ENCODE data around the gene TLE3. TPM values are rescaled to one million over a fixed set of nuclear protein-coding genes. Genes with fewer than 3 reads are reported as not detected.

Gene TLE3
- polyA plus RNA-seq, 3 donors = 12.8 to 117 (median 23.6) TPM

DNA sequence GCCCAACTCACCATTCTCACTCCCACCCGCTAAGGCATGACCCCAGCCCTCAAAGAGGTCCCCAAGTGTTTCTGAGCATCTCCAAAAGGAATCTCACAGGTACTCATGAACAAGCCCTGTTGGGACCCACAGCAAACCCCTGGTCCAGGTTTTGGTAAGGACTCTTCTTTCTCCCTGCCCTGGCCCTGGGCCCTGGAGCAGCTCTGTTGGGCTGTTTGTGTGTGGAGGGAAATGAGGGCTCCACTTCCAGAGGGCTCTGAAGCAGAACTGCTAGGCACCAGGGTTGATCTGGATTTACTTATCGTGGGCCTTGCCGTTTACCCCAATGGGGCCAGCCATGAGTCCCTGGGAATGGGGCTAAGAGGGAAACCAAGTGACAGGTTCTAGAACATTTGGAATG is 92.9 kb downstream of the TLE3 start:
- WGBS (ENCODE audit: insufficient coverage) = 90% methylated on average over 3 of the region's 3 CpGs
- H3K4me3 Mint-ChIP-seq = no peak overlapping the region
- Histone ChIP-seq H3K4me2 (replicated peaks; ENCODE audit: extremely low read depth, low read length, poor library complexity, severe bottlenecking) (no peak overlapping the region), H4K20me1 (ENCODE audit: insufficient read depth, low read length) (no peaks in the 10 kb centered on the region), H3K27ac (ENCODE audit: low read depth in 1 of 2, low read length in 2 of 2) (no peak overlapping the region), H2AFZ (ENCODE audit: insufficient read depth, low read depth, low read length, poor library complexity, severe bottlenecking) (no peak overlapping the region), H3K27me3 (ENCODE audit: control insufficient read depth in 2 of 2, insufficient read depth in 2 of 2, low read length in 2 of 2) (no peaks in the 10 kb centered on the region), H3K9me3 (replicated peaks in 1 of 2; ENCODE audit: control insufficient read depth in 1 of 2, insufficient read depth in 1 of 2, low read length in 2 of 2) (peaks cover 0 to 12% of the 10 kb centered on the region in 2 donors), H3K9ac (ENCODE audit: insufficient read depth, low read length, poor library complexity, severe bottlenecking) (no peak overlapping the region), H3K4me1 (ENCODE audit: control insufficient read depth in 1 of 2, insufficient read depth in 2 of 2, low read length in 2 of 2) (no peaks in the 10 kb centered on the region), H3K4me3 (replicated peaks in 1 of 3; ENCODE audit: low read depth in 2 of 3, low read length in 3 of 3) (no peak overlapping the region), H3K36me3 (replicated peaks in 1 of 2; ENCODE audit: control insufficient read depth in 1 of 2, insufficient read depth in 2 of 2, low read length in 2 of 2) (no peaks in the 10 kb centered on the region), H3K79me2 (ENCODE audit: insufficient read depth, low read length) (no peaks in the 10 kb centered on the region)
- no peak for DNase-seq
- H3K27me3 Mint-ChIP-seq (ENCODE audit: low read depth in 3 of 3) = peaks cover 8 to 12% (median 9%) of the 10 kb centered on the region in 3 donors
- no peaks in the 10 kb centered on the region for H3K36me3 Mint-ChIP-seq
- H3K9me3 Mint-ChIP-seq = peaks cover 6 to 15% (median 12%) of the 10 kb centered on the region in 7 donors
- no peak overlapping the region for H3K27ac Mint-ChIP-seq
- intact Hi-C loops (cut with micrococcal nuclease) = no loop called here
- no peaks in the 10 kb centered on the region for H3K4me1 Mint-ChIP-seq
- TF ChIP-seq, protein P1, sequence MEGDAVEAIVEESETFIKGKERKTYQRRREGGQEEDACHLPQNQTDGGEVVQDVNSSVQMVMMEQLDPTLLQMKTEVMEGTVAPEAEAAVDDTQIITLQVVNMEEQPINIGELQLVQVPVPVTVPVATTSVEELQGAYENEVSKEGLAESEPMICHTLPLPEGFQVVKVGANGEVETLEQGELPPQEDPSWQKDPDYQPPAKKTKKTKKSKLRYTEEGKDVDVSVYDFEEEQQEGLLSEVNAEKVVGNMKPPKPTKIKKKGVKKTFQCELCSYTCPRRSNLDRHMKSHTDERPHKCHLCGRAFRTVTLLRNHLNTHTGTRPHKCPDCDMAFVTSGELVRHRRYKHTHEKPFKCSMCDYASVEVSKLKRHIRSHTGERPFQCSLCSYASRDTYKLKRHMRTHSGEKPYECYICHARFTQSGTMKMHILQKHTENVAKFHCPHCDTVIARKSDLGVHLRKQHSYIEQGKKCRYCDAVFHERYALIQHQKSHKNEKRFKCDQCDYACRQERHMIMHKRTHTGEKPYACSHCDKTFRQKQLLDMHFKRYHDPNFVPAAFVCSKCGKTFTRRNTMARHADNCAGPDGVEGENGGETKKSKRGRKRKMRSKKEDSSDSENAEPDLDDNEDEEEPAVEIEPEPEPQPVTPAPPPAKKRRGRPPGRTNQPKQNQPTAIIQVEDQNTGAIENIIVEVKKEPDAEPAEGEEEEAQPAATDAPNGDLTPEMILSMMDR (IDR thresholded peaks at IDR 0.05) = no peak

DNA sequence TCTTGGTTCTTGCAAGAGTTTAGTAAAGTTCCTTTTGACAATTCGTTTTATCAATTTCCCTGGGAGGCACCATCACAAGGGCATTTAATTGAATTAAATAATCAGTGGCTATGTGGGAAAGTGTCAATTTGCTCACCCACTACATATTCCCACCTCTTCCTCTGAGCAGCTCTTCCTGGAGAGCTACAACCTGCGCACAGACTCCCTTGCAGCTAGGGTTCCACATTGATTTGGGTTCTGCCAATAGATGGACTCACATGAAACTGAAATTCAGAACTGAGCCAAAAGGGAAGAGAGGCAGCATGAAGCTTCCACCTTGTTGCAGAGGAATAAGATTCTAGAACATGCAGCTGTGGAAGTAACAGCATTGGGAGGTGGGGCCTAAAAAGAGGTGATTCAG is 94.8 kb downstream of the TLE3 start:
- no peaks in the 10 kb centered on the region for H3K4me1 ChIP-seq (ENCODE audit: control insufficient read depth in 1 of 2, insufficient read depth in 2 of 2, low read length in 2 of 2)
- Mint-ChIP-seq H3K4me3 (no peak overlapping the region), H3K4me1 (peaks cover 1% of the 10 kb centered on the region), H3K27ac (no peak overlapping the region), H3K36me3 (no peaks in the 10 kb centered on the region), H3K27me3 (ENCODE audit: low read depth in 3 of 3) (peaks cover 7 to 11% (median 10%) of the 10 kb centered on the region in 3 donors), H3K9me3 (peaks cover 6 to 15% (median 12%) of the 10 kb centered on the region in 7 donors)
- H3K9ac ChIP-seq (ENCODE audit: insufficient read depth, low read length, poor library complexity, severe bottlenecking) = no peak overlapping the region
- no peak for DNase-seq
- H4K20me1 ChIP-seq (ENCODE audit: insufficient read depth, low read length) = no peaks in the 10 kb centered on the region
- no peaks in the 10 kb centered on the region for H3K36me3 ChIP-seq (replicated peaks in 1 of 2; ENCODE audit: control insufficient read depth in 1 of 2, insufficient read depth in 2 of 2, low read length in 2 of 2)
- H3K9me3 ChIP-seq (replicated peaks in 1 of 2; ENCODE audit: control insufficient read depth in 1 of 2, insufficient read depth in 1 of 2, low read length in 2 of 2) = peaks cover 0 to 12% of the 10 kb centered on the region in 2 donors
- no peak overlapping the region for H2AFZ ChIP-seq (ENCODE audit: insufficient read depth, low read depth, low read length, poor library complexity, severe bottlenecking)
- H3K79me2 ChIP-seq (ENCODE audit: insufficient read depth, low read length) = no peaks in the 10 kb centered on the region
- H3K4me2 ChIP-seq (replicated peaks; ENCODE audit: extremely low read depth, low read length, poor library complexity, severe bottlenecking) = no peak overlapping the region
- H3K27me3 ChIP-seq (ENCODE audit: control insufficient read depth in 2 of 2, insufficient read depth in 2 of 2, low read length in 2 of 2) = no peaks in the 10 kb centered on the region
- no peak overlapping the region for H3K4me3 ChIP-seq (replicated peaks in 1 of 3; ENCODE audit: low read depth in 2 of 3, low read length in 3 of 3)
- intact Hi-C loops (cut with micrococcal nuclease) = no loop called here
- TF ChIP-seq, protein P1 (IDR thresholded peaks at IDR 0.05) = no peak
- no peak overlapping the region for H3K27ac ChIP-seq (ENCODE audit: low read depth in 1 of 2, low read length in 2 of 2)
- no CpG with 5 or more reads among the region's 2 CpGs for WGBS (ENCODE audit: insufficient coverage)
